Stimulated activated memory B cell treated with anti-CD40 and anti-IgM and Interleukin-4, amounts not matched to agents 10 μg/mL and 1 μg/mL and 100 μg/mL, for 72 hours (primary cell): ENCODE data around the gene NOXA1.

Source experiments
- ATAC-seq: fragments of 150-1000 bp; cut with Tn5 transposase; 2 replicates; pipeline ENCODE4 v1.10.0; 2021
- H3K27ac Mint-ChIP-seq: one replicate; pipeline ENCODE4 v1.8.0; 2022; ENCODE audit warnings: mild to moderate bottlenecking, mixed read lengths
- H3K27me3 Mint-ChIP-seq: one replicate; pipeline ENCODE4 v1.8.0; 2022; ENCODE audit warnings: mixed read lengths
- H3K36me3 Mint-ChIP-seq: one replicate; pipeline ENCODE4 v1.8.0; 2022; ENCODE audit warnings: mixed read lengths
- H3K4me1 Mint-ChIP-seq: one replicate; pipeline ENCODE4 v1.8.0; 2022; ENCODE audit warnings: mixed read lengths
- H3K4me3 Mint-ChIP-seq: one replicate; pipeline ENCODE4 v1.8.0; 2022; ENCODE audit warnings: mild to moderate bottlenecking, moderate library complexity, mixed read lengths
- H3K9me3 Mint-ChIP-seq: one replicate; pipeline ENCODE4 v1.8.0; 2022; ENCODE audit warnings: mixed read lengths

Gene NOXA1

DNA sequence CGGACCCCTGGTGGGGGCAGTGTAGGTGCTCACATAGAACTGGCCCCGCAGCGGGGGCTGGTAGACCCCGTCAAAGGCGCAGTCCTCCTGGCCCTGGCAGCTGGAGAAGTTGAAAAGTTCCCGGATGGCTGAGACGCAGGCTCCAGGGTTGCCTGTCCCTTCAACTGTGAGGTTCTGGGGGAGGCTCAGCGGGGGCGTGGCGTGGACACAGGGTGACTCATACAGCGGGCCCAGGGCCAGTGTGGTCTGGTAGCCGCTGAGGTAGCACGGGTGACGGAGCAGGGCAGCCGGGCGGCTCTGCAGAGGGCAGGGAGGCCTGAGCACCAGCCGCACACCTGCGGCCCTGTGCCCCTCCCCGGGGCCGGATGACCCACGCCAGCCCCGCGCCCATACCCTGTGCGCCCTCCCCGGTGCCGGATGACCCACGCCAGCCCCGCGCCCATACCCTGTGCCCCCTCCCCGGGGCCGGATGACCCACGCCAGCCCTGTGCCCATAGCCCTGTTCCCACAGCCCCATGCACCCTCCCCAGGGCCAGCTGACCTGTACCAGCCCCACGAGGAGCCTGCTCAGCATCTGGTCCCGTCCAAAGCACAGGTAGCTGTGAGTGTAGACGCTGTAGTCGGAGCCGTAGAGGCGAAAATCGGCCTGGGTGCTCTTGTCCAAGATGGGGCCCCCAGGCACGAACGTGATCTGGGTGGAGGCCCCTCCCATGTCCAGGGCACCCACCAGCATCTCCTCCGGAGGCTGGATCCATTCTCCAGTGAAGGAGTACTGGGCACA is 13.0 kb downstream of the NOXA1 start:
- H3K27me3 Mint-ChIP-seq, result peaks cover 50% of the 10 kb centered on the region
- H3K36me3 Mint-ChIP-seq, result no peaks in the 10 kb centered on the region
- no peak overlapping the region for H3K27ac Mint-ChIP-seq
- H3K4me1 Mint-ChIP-seq, result no peaks in the 10 kb centered on the region
- peak; percentile 55 for ATAC-seq
- no peaks in the 10 kb centered on the region for H3K9me3 Mint-ChIP-seq
- H3K4me3 Mint-ChIP-seq, result no peak overlapping the region

DNA sequence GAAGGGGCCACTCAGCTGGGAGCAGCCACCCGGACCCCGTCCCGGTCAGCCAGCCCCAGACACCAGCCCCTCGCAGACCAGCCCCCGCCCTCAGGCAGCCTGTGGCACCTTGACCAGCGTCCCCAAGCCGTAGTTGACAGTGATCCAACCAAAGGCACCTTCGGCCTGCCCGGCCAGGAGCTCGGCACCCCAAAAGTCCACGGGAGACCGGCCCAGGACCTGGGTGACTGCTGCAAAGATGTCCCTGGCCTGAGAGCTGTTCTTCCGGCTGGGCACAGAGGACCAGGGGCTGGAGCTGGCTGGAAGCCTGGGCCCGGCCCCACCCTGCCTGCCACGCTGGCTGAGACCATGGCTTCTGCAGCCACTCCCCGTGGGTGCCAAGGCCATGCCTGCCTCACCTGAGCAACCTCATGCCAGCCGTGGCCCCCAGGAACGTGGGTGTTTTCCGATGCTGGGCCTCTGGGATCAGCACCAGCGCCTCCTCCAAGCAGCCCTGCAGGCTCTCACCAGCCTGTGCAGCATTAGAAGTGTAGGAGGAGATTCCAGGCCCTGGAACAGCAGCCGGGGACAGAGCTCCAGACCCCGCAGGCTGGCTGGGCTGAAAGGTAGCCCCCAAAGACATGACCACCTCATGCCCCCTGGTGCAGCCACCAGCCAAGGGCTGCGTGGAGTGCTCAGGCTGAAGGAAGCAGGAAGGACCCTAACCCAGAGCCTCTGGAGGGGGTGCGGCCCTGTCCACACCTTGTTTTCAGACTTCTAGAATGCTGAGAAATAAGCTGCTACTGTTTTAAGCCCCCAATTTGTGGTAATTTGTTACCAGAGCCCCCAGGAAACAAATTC is 13.8 kb downstream of the NOXA1 start:
- Mint-ChIP-seq H3K4me3 (no peak overlapping the region), H3K27ac (no peak overlapping the region), H3K4me1 (no peaks in the 10 kb centered on the region), H3K9me3 (no peaks in the 10 kb centered on the region), H3K36me3 (no peaks in the 10 kb centered on the region), H3K27me3 (peaks cover 47% of the 10 kb centered on the region)
- no peak for ATAC-seq

DNA sequence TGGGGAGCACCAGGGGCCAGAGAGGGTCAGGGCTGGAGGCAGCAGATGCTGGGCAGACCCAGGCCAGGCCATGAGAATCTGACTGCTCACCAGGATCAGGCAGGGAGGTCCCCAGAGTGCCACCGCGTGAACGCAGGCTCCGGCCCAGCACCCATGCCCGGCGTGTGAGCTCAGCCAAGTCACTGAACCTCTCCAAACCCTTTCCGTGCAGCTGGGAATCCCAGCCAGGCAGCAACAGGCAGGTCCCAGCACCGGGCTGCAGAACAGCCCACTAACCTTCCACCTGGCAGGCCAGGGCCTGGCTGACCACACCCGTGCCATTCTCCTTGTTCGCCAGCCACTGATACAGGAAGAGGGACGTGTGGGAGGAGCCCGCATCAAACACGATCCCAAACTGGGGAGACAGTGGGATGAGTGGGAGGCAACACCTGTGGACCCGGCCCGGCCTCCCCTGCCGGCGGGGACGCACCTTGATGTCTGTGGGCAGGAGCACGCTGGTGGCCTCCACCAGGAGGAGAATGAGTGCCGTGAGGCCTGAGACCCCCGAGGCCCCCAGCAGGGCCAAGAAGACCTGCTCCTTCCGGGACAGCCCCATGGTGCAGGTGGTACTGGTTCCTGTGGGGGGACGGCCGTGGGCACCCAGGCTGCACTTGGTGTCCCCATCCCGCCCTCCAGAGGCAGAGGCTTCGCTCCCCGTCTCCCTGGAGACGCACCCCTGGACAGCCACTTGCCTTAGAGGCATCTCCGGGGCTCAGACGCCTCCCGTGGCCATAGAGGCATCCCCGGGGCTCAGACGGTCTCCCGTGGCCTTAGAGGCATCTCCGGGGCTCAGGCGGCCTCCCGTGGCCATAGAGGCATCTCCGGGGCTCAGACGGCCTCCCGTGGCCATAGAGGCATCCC is 14.7 kb downstream of the NOXA1 start:
- no peak overlapping the region for H3K27ac Mint-ChIP-seq
- H3K4me3 Mint-ChIP-seq, result no peak overlapping the region
- H3K36me3 Mint-ChIP-seq, result no peaks in the 10 kb centered on the region
- peaks cover 53% of the 10 kb centered on the region for H3K27me3 Mint-ChIP-seq
- no peaks in the 10 kb centered on the region for H3K4me1 Mint-ChIP-seq
- H3K9me3 Mint-ChIP-seq, result no peaks in the 10 kb centered on the region
- ATAC-seq, result no peak

DNA sequence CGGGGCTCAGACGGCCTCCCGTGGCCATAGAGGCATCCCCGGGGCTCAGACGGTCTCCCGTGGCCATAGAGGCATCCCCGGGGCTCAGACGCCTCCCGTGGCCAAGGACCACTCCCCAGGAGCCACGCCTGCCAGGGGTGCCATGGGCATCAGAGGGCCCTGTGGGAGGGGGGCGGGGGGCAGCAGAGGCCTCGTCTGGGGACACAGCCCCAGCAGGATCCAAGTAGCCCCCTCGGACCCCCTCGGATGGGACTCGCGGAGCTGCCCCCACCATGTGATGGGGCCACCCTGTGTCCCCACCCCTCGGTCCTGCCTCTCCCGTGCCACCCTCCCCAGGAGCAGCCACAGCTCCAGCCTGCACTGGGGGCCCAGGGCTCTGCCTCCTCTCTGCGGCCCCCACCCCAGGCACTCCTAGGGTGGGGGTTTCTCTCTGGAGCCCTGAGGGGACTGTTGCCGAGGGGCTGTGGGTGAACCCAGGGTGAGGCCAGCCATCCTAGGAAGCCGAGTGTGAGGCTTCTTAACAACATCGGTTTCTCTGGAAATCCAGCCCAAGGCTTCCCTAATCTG is 15.5 kb downstream of the NOXA1 start:
- H3K27me3 Mint-ChIP-seq, result peaks cover 60% of the 10 kb centered on the region
- no peak for ATAC-seq
- no peaks in the 10 kb centered on the region for H3K9me3 Mint-ChIP-seq
- no peak overlapping the region for H3K27ac Mint-ChIP-seq
- H3K4me3 Mint-ChIP-seq, result no peak overlapping the region
- H3K4me1 Mint-ChIP-seq, result no peaks in the 10 kb centered on the region
- no peaks in the 10 kb centered on the region for H3K36me3 Mint-ChIP-seq

DNA sequence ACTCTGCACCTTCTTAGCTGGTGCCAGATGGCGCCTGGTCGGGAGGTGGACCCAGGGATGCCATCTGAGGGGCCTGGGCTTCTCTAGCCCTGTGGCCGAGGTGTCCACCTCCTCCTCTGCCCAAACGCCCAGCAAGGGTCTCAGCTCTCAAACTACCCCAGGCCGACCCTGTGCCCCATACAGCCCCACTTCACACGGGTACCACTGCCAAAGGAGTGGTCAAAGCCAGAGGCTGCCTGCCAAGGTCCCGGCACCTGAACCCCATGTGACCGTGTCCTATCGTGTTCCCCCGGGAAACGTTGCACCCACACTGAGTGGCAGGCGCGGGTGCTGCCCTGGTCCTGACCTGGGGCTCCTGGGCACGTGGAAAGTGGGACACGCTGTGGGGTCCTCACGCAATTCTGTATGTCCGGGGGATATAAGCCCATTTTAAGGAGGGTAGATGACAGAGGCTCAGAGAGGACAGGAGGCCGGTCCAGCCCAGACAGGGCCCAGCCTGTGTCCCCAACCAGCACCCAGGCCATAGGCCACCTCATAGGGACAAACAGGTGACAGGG is 16.0 kb downstream of the NOXA1 start:
- H3K36me3 Mint-ChIP-seq, result no peaks in the 10 kb centered on the region
- ATAC-seq, result no peak
- no peak overlapping the region for H3K27ac Mint-ChIP-seq
- H3K9me3 Mint-ChIP-seq, result no peaks in the 10 kb centered on the region
- no peak overlapping the region for H3K4me3 Mint-ChIP-seq
- no peaks in the 10 kb centered on the region for H3K4me1 Mint-ChIP-seq
- peaks cover 64% of the 10 kb centered on the region for H3K27me3 Mint-ChIP-seq

DNA sequence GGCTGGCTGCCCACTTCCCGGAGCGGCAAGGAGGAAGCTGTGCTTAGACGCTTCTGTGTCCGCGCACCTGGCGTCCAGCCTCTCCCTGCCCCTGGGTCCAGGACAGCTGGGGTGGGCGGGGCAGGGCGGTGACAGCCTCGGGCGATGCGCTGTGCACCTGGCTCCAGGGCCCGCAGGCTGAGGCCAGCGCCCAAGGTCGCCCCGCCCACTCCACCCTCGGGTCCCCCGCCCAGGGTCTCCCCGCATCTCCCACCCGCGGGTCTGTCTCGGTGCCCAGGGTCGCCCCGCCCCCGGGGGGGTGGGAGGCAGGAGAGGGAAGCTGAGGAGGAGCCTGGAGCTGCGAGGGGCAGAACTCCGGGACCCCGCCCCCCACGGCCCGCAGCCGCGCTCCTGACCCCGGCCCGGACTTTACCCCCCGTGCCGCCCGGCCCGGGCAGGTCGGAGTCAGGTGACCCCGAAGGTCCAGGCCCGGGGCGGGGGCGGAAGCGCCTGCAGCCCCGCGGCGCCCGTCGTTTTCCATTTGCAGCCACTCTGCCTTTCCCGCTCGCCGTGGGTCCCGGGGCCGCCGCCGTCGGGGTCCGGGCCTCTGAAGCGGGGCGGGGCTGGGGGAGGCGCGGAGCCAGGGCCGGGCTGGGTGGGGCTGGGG is 18.2 kb downstream of the NOXA1 start, which contains the start of gene ENTPD8:
ENTPD8 (minus strand) TSS at position 69 of the 646 bp plus-strand sequence. CDS start 3,072 bp downstream, outside the sequence.
- no peaks in the 10 kb centered on the region for H3K36me3 Mint-ChIP-seq
- peaks cover 62% of the 10 kb centered on the region for H3K27me3 Mint-ChIP-seq
- H3K4me1 Mint-ChIP-seq, result peaks cover 7% of the 10 kb centered on the region
- peak within 1 kb of the TSS; percentile 5 for H3K4me3 Mint-ChIP-seq
- ATAC-seq, result peak; percentile 34
- no peak within 1 kb of the TSS for H3K27ac Mint-ChIP-seq
- no peaks in the 10 kb centered on the region for H3K9me3 Mint-ChIP-seq

DNA sequence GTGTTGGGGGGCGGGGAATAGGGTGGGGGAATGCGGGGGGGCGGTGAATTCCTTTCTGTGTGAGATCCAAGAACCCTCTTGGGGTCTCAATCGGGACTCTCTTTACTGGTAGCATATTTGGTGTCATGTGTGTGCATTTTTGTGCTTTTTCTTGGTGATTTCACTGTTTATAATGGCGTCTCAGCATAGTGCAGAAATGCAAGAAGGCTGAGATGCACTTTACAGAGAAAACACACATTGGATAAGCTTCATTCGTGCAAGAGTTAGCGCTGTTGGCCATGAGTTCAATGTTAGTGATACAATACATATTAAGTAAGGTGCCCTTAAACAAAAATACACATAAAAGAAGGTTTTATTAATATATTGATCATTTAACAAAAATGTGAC is 18.7 kb downstream of the NOXA1 start:
- Mint-ChIP-seq H3K36me3 (no peaks in the 10 kb centered on the region), H3K9me3 (no peaks in the 10 kb centered on the region), H3K4me1 (peaks cover 10% of the 10 kb centered on the region), H3K27me3 (peaks cover 65% of the 10 kb centered on the region), H3K27ac (no peak overlapping the region), H3K4me3 (peak overlapping the region; percentile 5)
- ATAC-seq, result no peak

DNA sequence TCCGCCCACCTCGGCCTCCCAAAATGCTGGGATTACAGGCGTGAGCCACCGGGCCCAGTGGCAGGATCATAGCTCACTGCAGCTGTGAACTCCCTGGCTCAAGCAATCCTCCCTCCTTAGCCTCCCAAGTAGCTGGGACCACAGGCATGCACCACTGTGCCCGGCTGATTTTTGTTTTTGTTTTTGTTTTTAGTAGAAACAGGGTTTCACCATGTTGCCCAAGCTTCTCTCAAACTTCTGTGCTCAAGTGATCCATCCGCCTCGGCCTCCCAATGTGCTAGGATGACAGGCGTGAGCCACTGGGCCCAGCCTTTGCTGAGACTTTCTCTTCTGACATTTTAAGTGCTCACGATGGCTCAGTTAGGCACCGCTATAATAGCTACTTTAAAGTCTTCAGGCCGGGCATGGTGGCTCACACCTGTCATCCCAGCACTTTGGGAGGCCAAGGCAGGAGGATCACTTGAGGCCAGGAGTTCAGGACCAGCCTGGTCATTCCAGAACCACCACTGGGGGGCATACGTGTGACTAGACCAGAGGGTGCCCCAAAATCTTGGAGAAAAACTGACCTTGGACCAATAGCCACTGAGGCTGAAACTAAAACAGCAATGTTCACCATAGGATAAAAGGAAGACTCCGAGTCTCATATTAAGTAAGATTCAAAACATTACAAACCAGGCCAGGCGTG is 21.1 kb downstream of the NOXA1 start:
- Mint-ChIP-seq H3K27me3 (peaks cover 54% of the 10 kb centered on the region), H3K36me3 (peaks cover 4% of the 10 kb centered on the region), H3K4me3 (no peak overlapping the region), H3K27ac (no peak overlapping the region), H3K9me3 (no peaks in the 10 kb centered on the region), H3K4me1 (peaks cover 14% of the 10 kb centered on the region)
- no peak for ATAC-seq

DNA sequence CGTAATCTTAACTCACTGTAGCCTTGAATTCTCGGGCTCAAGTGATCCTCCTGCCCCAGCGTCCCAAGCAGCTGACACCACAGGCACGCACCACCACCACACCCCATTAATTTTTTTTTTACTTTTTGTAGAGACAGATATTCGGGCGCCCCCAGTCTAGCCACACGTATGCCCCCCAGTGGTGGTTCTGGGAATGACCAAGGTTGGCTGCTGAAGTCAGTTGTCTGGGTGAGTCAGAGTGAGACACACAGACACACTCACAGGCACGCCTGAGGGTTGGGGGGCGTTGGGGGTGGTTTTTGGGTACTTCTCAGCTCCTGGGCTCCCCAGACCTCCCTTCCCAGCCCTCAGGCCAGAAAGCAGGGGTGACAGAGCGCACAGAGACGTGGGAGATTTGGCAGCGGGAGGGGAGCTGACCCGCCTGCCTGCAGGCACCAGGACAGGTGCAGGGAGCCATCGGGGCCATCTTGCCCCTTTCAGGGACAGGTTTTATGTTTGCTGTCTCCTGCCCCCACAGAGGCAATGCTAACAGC is 22.1 kb downstream of the NOXA1 start:
- H3K4me1 Mint-ChIP-seq, result peaks cover 21% of the 10 kb centered on the region
- peaks cover 15% of the 10 kb centered on the region for H3K36me3 Mint-ChIP-seq
- no peak overlapping the region for H3K27ac Mint-ChIP-seq
- no peak overlapping the region for H3K4me3 Mint-ChIP-seq
- H3K27me3 Mint-ChIP-seq, result peaks cover 47% of the 10 kb centered on the region
- H3K9me3 Mint-ChIP-seq, result no peaks in the 10 kb centered on the region
- peak; percentile 83 for ATAC-seq

DNA sequence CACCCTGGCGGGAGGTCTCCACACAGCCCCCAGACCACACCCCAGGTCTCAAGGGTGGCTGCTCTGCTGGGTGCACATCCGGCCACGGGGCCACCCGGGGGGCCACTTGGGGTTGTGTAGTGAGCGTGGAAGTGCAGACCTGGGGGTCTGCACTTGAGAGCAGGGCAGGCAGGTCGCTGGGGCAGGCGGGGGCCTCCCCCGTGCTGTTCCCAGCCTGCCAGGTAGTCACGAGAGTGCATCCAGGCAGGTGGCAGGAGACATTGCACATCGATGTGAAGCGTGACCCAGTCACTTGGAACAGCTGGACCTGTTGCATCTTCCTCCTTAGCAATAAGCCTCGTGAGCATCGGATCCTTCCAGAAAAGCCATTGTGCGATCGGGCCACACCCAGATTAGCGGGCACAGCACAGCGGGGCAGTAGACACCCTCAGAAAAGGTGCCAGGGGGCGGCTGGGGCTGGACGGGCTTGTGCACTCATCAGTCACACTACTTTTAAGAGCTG is 22.8 kb downstream of the NOXA1 start:
- H3K27me3 Mint-ChIP-seq, result peaks cover 47% of the 10 kb centered on the region
- no peaks in the 10 kb centered on the region for H3K9me3 Mint-ChIP-seq
- peaks cover 22% of the 10 kb centered on the region for H3K4me1 Mint-ChIP-seq
- H3K4me3 Mint-ChIP-seq, result no peak overlapping the region
- no peak for ATAC-seq
- H3K36me3 Mint-ChIP-seq, result peaks cover 16% of the 10 kb centered on the region
- no peak overlapping the region for H3K27ac Mint-ChIP-seq

DNA sequence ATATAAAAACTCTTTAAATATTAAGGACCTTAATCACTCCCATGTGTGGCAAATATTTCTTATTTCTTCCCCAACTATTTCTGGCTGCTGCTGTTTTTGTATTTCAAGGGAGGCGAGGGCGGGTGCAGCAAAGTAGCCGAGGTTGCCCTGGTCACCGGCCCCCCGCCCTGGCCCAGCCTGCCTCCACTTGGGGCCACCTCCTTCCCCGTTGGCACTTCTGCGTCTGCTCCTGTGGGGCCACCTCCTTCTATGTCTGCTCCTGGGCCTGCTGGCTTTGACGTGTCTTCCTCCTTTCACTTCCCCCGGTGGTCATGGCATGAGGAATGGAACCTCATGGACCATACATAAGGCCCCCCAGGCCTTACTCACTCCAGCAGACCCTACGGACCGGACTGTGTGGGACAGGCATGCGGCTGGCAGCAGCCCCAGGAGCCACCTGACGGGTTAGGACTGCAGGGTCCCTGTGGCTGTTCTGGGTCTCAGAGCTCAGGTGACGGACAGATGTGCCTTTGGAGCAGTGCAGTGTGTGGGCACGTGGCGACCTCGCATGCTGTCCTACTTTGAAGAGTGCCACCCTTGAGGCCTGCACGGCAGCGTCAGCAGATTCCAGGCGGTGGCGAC is 23.8 kb downstream of the NOXA1 start:
- H3K27ac Mint-ChIP-seq, result no peak overlapping the region
- peaks cover 19% of the 10 kb centered on the region for H3K36me3 Mint-ChIP-seq
- peaks cover 42% of the 10 kb centered on the region for H3K27me3 Mint-ChIP-seq
- peak; percentile 21 for ATAC-seq
- peak overlapping the region; percentile 8 for H3K4me3 Mint-ChIP-seq
- peaks cover 2% of the 10 kb centered on the region for H3K9me3 Mint-ChIP-seq
- peaks cover 28% of the 10 kb centered on the region for H3K4me1 Mint-ChIP-seq

DNA sequence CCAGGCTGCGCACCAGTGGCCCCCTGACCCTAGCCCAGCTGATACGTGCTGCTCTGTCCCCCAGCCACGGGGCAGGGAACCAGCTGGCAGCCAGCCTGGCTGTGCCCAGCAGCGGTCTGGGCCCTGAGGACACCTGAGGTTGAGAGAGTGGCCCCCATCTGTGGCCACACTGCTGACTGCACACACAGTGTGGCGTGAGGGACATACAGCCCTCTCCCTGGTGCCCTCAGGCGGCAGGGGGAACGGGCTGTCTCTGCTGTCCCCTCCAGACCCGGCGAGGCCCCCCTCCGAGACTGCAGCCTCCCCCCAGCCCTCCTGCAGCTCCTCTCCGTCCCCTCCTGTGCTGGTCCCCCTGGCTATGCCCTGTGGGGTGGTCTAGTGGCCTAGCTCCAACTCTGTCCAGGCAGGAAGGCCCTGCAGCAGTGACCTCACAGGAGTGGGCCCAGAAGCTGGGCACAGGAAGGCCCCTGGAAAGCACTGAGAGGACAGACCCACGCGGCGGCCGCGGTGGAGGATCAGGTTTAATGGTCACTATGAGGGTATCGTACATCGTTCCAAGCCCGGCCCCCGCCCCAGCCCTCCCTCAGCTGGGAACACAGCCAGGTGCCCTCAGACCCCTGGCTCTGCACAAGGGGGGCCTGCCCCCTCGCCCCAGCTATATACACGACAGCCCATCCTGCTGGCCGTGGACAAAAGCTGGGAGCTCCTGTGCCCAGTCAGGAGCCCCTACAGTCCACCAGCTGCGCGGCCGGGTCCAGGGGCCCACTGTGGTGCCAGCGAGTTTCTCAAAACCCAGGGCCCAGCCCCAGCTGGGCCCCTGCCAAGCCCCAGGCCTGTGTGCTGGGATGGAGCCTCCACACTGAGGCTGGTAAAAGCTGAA is 24.8 kb downstream of the NOXA1 start:
- Mint-ChIP-seq H3K9me3 (peaks cover 5% of the 10 kb centered on the region), H3K27me3 (peaks cover 35% of the 10 kb centered on the region), H3K4me1 (peaks cover 35% of the 10 kb centered on the region), H3K36me3 (peaks cover 24% of the 10 kb centered on the region), H3K4me3 (no peak overlapping the region), H3K27ac (no peak overlapping the region)
- no peak for ATAC-seq
